NCI-H187 (cell line): Measurements from ENCODE around the gene MUCL3.
"Not testable (repeated sequence)": the region's sequence is repeated elsewhere in the genome, so short reads cannot be mapped to it uniquely, and the experiment has no call there.

Source experiments
- DNase-seq, 2 experiments: peaks; one replicate each; lab custom pipeline; 2025; lab: John Stamatoyannopoulos, UW

The MUCL3 gene

GRCh38 chr6:30944051-30944450 is 3.3 kb downstream of the MUCL3 start:
- no peak for DNase-seq

- no peak for DNase-seq
Measured at GRCh38 chr6:30945281-30945680, 4.5 kb downstream of the MUCL3 start.

GRCh38 chr6:30947231-30947630 is 6.5 kb downstream of the MUCL3 start:
- no peak for DNase-seq

DNA sequence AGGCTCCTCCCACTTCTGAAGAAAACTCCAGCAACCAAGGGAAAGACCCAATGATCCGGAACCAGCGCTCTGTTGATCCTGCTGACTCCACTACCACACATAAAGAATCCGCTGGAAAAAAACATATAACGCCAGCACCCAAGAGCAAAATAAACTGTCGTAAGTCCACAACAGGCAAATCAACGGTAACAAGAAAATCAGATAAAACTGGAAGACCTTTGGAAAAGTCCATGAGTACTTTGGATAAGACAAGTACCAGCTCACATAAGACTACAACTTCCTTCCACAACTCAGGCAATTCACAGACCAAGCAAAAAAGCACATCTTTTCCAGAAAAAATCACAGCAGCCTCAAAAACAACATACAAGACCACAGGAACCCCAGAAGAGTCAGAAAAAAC is 8.0 kb downstream of the MUCL3 start:
- no peak for DNase-seq

DNA sequence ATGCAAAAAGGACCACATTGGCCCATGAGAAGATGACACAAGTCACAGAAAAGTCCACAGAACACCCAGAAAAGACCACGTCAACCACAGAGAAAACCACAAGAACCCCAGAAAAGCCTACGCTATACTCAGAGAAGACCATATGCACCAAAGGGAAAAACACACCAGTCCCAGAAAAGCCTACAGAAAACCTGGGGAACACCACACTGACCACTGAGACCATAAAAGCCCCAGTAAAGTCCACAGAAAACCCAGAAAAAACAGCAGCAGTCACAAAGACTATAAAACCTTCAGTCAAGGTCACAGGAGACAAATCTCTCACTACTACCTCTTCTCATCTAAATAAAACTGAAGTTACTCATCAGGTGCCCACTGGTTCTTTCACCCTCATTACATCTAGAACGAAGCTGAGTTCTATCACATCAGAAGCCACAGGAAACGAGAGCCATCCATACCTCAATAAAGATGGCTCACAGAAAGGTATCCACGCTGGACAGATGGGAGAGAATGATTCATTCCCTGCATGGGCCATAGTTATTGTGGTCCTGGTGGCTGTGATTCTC is 11.2 kb downstream of the MUCL3 start:
- DNase-seq: no peak

GRCh38 chr6:30954631-30955366 is 14.0 kb downstream of the MUCL3 start:
- DNase-seq: no peak

GRCh38 chr6:30955367-30956042 is 14.7 kb downstream of the MUCL3 start:
- no peak for DNase-seq

DNA sequence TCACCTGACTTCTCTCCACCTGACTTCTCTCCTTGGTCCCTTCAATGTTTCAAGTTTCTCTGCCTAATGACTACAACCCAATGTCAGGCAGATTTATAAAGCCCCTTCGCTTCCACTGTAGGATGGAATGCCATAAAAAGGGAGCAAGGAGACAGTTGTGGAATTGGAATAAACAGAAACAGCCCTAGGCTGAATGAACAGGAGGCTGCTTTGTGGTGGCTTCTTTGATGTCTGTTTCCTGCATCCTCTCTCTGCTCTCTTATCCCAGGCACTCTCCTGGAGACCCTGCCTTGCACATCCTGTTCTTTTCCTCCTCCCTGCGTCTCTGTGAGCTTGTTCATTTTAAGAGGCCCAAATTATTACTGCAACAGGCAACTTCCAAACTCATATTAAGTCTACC is 16.9 kb downstream of the MUCL3 start:
- no peak for DNase-seq

DNA sequence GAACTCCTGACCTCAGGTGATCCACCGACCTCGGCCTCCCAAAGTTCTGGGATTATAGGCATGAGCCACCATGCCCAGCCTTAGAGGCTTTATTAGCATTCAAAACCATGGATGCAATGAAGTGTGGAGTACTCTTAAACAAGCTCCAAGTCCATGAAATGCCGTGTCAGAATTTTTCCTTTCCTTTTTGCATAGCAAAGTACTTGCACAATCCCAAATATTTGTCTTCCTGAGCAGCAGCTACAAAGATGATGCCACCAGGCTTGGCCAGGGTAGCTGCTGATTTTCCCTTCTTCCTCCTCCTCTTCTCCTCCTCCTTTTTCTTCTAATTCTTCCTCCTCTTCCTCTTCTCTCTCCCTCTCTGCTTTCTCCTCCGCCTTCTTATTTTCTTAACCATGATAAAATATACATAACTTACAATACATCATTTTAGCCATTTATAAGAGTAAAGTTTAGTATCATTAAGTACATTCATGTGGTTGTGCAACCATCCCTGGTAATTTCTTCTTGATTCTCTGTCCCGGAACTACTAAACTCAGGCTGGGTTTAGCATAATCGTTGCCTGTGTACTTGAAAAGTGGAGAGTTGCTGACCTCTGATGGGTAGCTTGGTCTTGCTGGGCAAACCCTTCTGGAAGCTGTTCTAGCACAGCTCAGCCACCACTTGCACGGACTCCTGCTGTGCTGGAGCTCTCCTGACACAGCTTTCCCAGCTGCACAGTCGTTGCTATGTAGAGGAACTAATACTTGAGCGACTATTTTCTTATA is 20.3 kb downstream of the MUCL3 start:
- DNase-seq: no peak

- DNase-seq: no peak
Measured at GRCh38 chr6:30962716-30963115, 21.9 kb downstream of the MUCL3 start.

DNA sequence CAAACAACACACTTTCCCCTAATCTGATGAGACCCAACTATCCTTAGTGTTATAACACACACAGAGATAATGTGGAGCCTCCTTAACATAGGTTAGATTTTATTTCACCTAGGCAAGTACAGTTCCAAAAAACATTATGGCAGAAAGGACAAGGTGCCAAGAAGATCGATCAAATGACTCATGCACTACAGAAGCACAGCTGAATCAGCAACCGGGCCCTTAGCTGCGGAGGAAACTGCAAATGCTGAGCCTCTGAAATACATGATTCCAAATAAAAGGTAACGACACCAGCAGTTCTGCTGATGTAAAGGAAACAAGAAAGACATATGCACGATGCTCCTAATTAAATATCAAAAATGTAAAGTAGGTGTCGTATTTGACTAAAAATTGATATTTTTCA is 22.9 kb downstream of the MUCL3 start:
- no peak for DNase-seq

- no peak for DNase-seq
Measured at GRCh38 chr6:30964075-30964474, 23.3 kb downstream of the MUCL3 start.

DNA sequence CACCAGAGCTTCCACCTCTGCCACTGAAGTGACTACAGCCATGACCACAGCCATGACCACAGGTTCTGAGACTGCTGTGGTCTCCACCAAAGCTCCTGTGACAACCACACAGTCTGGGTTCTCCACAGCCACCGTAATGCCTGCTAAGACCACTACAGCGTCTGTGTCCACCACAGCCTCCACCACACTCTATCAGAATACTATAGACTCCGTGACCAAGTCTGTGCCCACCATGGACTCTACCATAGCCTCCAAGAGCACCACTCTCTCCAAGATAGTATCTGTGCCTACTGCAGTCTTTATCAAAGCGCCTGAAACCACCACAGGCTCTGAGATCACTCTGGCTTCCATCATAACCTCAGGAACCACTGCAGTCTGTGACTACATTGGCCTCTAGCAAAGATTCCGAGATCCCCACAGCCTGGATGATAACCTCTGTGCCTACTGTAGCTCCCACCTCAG is 24.4 kb downstream of the MUCL3 start:
- no peak for DNase-seq

DNA sequence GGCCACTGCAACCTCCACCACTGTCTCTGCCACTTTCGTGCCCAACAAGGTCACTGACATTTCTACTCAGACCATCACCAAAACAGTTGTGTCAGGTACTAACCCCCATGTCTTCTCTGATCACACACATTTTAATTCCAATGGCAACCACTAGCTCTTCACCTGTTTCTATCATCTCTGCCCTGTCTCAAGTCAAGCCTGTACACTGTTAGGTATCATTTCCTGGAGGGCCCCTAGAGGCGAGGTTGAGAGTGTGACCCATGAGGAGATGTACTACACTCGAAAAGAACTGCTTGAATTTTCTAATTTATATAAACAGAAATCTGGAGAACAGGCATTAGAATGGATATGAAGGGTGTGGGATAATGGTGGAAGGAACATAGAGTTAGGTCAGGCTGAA is 25.4 kb downstream of the MUCL3 start:
- DNase-seq: no peak

GRCh38 chr6:30969171-30969570 is 28.4 kb downstream of the MUCL3 start:
- not testable (repeated sequence) for DNase-seq

GRCh38 chr6:30970946-30971345 is 30.2 kb downstream of the MUCL3 start:
- no peak for DNase-seq

DNA sequence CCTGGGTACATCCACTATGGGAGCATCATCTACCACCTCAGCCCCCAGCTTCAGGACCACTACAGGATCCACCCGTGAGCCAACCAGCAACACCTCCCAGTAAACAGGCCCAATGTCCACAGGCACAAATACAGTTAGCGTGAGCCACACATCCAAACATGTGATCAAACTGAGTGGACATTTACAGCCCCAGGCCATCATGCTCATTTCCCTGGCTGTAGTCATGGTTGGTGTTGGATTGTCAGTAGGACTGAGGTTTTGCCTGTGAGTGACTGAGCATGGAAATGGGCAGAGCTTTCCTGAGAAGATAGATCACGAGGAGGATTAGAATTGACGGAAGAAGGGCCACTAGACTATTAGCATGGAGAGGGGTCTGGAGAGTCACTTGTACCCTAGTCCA is 32.0 kb downstream of the MUCL3 start:
- DNase-seq: no peak

DNA sequence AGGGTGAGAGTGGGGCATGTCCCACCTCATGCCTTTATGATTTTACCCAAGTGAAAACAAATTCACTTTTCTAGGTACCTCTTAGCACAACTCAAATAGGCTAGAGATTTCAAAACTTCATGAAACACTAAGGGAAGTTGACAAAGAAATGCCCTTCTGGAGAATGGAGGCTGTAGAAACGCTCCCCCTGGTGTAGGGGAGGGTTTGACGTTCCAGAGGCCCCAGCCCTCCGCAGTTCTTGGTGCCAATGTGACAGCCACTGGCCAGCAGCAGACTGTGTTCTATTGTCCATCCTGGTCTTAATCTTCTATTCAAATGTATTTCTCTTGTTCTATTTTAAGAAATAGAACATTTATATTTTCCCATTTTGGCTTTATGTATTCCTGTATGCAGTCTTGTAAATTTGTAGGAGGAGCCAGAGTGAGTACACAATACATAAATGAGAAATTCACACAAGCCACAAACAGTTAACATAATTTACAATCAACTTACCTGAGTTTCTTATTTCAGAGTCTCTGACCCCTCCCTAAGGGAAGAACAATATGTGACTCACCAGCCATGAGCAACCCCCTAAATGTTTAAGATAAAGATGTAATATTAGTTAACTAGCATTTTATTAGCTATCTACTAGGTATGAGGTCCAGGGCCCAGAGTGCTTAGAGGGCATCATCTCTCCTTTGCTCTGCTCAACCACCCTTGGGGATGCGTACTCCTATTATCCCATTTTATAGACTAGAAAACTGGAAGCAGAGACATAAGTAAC is 33.9 kb downstream of the MUCL3 start:
- no peak for DNase-seq

DNA sequence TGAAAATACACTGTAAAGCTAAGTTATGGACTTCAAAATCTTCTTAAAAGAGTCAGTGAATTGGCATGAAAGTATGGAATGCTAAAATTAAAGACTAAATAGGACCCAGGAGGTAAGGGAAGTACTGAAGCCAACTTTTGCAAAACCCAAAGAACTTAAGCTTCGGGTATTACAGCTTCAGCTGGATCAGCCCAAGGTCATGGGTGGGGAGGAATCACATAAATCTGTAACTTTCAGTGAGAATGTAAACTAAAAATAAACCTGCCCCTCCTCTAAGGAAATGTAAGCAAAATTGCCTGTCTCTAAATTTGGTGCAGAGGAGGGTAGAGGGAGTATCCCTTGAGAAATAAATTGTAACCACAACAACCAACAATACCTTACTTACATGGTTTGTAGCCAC is 38.4 kb downstream of the MUCL3 start:
- DNase-seq: no peak

DNA sequence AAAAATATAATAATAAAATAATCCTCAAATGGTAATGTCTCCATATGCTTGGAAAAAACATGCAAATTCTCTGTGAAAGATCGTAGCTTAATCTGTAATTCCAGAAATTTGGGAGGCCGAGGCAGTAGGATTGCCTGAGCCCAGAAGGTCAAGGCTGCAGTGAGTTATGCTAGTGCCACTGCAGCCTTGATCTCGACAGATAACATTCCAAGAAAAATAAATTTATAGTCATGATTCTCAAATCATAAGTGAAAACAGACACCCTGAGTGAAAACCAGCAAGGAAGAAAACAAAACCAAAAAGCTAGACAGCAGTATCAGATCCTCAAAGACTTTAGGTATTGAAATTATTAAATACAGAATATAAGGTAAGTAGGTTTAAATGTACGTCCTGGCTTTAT is 38.9 kb downstream of the MUCL3 start:
- DNase-seq: no peak

- no peak for DNase-seq
Measured at GRCh38 chr6:30981942-30982772, 41.4 kb downstream of the MUCL3 start.
